Keratinocyte (primary cell): ENCODE measurements around the gene ASRGL1.

Experiments used
- EZH2 ChIP-seq: IDR thresholded peaks from one replicate; pipeline ENCODE4 v1.6.1; 2012; ENCODE audit warnings: inconsistent platforms, mild to moderate bottlenecking, low read length, moderate library complexity
- TF ChIP-seq, protein P1 (sequence below), 3 experiments: IDR thresholded peaks in 1 of 3; conservative IDR thresholded peaks in 1 of 3; optimal IDR thresholded peaks in 1 of 3; 2 replicates in 2 of 3; 3 replicates in 1 of 3; pipeline versions ENCODE3 to v1.5.1; 2011; ENCODE audit warnings: low read length in 3 of 3, mild to moderate bottlenecking in 3 of 3, moderate library complexity in 2 of 3, control low read depth in 1 of 3, inconsistent platforms in 1 of 3; ENCODE audit not compliant: insufficient read depth in 2 of 3; ENCODE audit errors: extremely low read depth in 1 of 3

DNA sequence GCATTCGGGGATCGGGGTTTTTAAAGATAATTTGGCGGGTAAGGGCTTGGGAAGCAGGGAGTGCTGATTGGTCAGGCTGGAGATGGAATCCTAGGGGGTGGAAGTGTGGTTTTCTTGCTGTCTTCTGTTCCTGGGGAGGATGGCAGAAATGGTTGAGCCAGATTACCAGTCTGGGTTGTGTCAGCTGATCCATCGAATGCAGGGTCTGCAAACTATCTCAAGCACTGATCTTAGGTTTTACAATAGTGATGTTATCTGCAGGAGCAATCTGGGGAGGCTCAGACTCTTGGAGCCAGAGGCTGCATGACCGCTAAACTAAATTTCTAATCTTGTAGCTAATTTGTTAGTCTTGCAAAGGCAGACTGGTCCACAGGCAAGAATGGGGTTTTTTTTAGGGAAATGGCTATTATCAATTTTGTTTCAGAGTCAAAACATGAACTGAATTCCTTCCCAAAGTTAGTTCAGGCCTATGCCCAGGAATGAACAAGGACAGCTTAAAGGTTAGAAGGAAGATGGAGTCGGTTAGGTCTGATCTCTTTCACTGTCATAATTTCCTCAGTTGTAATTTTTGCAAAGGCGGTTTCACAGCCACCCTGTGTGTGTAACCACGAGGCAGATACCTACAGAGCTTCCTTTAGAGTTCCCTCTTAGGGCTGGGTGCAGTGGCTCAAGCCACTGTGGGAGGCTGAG, 91.8 kb downstream of the ASRGL1 start:
- no peak for TF ChIP-seq EZH2
- TF ChIP-seq, protein P1, sequence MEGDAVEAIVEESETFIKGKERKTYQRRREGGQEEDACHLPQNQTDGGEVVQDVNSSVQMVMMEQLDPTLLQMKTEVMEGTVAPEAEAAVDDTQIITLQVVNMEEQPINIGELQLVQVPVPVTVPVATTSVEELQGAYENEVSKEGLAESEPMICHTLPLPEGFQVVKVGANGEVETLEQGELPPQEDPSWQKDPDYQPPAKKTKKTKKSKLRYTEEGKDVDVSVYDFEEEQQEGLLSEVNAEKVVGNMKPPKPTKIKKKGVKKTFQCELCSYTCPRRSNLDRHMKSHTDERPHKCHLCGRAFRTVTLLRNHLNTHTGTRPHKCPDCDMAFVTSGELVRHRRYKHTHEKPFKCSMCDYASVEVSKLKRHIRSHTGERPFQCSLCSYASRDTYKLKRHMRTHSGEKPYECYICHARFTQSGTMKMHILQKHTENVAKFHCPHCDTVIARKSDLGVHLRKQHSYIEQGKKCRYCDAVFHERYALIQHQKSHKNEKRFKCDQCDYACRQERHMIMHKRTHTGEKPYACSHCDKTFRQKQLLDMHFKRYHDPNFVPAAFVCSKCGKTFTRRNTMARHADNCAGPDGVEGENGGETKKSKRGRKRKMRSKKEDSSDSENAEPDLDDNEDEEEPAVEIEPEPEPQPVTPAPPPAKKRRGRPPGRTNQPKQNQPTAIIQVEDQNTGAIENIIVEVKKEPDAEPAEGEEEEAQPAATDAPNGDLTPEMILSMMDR (optimal IDR thresholded peaks at IDR 0.05 in 1 of 3, IDR thresholded peaks at IDR 0.05 in 1 of 3, conservative IDR thresholded peaks at IDR 0.05 in 1 of 3; ENCODE audit: extremely low read depth in 1 of 3, insufficient read depth in 2 of 3, low read length in 3 of 3), result no peak
